Neural progenitor cell (in vitro differentiated cells): ENCODE data around the gene FHL3.

Source experiments
- CTCF ChIP-seq: fragments of 200-600 bp; sonication (generic); IDR thresholded peaks from 2 replicates; pipeline ENCODE4 v1.5.1; 2017; ENCODE audit warnings: antibody characterized with exemption, mild to moderate bottlenecking
- EZH2 ChIP-seq: fragments of 200-600 bp; sonication (generic); IDR thresholded peaks from 2 replicates; pipeline ENCODE4 v1.6.1; 2017; ENCODE audit warnings: antibody characterized with exemption, mild to moderate bottlenecking, moderate library complexity
- EZH2phosphoT487 ChIP-seq: fragments of 200-600 bp; sonication (generic); IDR thresholded peaks from 2 replicates; pipeline ENCODE4 v1.6.1; 2017; ENCODE audit warnings: antibody characterized with exemption

GRCh38 chr1:37987679-37988078 is 17.6 kb downstream of the FHL3 start:
- TF ChIP-seq CTCF: no peak
- no peak for TF ChIP-seq EZH2phosphoT487
- no peak for TF ChIP-seq EZH2
